DMS79 treated with DMSO at 0.1 percent for 48 hours (cell line): ENCODE data around the gene AK9.
"Not testable (repeated sequence)": the region's sequence is repeated elsewhere in the genome, so short reads cannot be mapped to it uniquely, and the experiment has no call there.

Experiments
- DNase-seq: peaks from one replicate; lab custom pipeline; 2025; lab: John Stamatoyannopoulos, UW

AK9 gene

DNA sequence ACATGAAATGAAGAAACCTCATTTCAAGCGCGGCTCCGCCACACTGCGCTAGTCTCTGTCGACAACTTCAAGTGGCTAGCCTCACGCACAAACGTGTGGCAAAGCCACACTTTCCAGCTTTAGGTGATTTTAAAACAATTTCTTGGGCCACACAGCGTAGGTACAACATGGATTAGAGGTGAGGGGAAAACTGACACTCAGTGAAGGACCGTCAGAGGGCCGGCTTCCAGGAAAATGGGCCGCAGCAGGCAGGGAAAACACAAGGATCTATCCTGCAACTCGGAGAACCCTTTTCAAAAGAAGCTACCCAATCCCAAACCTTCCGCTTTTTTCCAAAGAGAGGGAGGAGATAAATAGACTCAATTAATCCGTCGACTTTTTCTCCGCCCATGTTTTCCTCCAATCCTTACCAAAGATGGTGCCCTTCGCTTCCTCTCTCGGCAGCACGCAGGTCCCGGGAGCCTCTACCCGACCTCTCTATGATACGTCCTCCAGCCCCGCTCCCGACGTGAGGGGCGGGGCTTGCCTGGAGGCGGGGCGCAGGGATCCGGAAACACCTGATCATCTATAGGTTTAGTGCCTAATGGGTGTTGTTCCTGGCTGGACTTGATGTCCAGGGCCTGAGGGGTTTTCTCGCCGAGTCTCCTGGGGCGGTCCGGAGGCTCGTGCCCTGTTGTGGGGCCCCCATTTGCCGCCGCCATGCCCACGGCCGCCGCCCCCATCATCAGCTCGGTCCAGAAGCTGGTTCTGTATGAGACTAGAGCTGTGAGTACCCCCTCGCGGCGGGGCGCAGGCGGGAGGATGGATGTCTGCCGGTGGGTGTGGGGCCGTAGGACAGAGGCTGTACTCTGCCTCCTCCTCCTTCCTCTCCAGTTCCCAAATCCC, at the start of gene AK9, which contains the start of gene FIG4:
Gene AK9 (minus strand): TSS at position 466 of the 885 bp plus-strand sequence. CDS start 15,457 bp downstream, outside the sequence.
Gene FIG4 (plus strand): TSS at position 560 of the 885 bp plus-strand sequence. CDS start 140 bp downstream, at position 700.
- DNase-seq = peak; percentile 98

DNA sequence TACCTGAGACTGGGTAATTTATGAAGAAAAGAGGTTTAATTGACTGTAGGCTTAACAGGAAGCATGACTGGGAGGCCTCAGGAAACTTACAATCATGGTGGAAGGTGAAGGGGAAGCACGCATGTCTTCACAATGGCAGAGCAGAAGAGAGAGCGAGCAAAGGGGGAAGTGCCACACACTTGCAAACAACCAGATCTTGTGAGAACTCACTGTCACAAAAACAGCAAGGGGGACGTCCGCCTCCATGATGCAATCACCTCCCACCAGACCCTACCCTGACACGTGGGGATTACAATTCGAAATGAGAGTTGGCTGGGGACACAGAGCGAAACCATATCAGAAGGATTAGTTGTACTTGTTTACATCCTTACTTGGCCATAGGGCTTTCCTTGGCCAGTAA, 49.8 kb upstream of the AK9 start:
- DNase-seq = no peak

DNA sequence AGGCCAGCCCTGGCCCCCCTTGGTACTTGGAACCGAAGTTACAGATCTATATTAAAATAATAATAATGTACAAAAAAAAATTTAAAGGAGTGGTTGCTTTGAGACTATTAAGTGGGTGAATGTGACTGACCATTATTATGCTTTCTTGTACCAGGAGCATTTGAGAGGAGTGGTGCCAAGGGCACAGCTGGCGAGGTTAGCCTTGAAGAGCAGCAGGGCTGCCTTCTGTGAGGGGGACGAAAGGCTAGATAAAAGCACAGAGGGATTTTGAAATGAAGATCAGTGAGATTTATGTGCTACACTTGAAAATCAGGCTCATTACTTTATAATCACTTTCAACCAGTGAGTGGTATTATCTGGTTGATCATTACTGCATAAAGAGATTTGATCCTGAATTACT, 48.7 kb upstream of the AK9 start:
- DNase-seq = no peak

DNA sequence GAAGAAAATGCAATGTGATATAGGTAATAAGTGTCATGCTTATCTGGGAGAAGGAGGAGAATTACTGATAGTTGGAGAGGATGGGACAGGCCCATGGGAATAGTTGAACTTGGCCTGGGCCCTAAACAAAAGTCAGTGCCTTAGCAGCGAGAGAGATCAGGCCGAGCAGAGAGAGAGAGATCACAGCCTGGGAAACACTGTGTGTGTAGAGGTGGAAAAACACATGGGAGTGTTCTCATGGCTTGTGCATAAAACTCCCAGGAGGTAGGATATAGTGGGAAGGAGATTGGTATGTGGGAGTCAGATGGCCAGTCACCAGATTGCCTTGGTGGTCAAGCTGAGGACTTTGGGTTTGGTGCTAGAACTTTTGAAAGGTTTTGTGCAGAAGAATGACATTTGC, 47.7 kb upstream of the AK9 start:
- DNase-seq = no peak

DNA sequence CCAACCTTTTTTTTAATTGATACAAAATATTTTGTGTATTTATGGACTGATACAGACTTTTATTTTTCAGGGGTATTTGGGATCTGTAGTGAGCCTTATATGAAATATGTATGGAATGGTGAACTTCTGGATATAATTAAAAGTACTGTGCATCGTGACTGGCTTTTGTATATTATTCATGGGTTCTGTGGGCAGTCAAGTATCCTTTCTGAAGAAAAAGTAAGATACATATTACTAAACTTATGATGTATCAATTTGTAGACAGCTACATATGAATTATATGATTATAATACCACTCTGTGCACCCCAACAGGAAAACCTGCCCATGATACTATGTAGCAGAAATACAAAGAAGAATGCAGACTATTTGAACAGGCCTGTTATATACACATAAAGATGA, 47.3 kb upstream of the AK9 start:
- no peak for DNase-seq

DNA sequence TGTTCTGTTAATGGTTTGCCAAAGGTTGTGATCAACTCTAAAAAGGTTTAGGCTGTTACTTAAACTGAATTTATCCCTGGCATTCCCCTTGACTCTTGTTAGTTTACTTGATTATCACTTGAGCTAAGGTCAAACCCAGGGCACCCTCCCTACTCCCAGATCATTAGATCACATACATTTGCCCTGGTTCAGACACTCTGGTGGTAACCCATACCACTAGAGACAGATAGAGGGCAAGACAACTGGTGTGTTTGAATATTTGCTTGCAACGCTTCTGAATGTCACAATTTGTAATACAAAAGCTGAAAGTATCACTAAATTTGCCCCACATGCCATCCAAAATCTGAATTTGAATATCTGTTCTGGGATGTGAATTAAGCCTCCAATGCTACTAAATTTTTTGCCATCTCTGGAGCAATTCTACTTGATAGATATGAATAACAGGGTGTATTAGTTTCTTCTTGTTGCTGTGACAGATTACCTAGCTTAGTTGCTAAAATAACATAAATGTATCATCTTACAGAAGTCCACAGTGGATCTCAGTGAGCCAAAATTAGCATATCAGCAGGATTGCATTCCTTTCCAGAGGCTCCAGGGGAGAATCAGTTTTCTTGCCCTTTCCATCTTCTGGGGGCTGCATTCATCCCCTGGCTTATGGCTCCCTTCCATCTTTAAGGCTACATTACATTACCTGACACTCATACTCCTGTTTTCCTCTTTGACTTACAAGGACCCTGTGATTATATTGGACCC, 45.4 kb upstream of the AK9 start:
- no peak for DNase-seq

DNA sequence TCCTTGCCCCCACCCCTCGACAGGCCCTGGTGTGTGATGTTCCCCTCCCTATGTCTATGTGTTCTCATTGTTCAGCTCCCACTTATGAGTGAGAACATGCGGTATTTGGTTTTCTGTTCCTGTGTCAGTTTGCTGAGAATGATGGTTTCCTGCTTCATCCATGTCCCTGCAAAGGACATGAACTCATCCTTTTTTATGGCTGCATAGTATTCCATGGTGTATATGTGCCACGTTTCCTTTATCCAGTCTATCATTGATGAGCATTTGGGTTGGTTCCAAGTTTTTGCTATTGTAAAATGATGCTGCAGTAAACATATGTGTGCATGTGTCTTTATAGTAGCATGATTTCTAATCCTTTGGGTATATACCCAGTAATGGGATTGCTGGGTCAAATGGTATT, 34.2 kb upstream of the AK9 start:
- not testable (repeated sequence) for DNase-seq

DNA sequence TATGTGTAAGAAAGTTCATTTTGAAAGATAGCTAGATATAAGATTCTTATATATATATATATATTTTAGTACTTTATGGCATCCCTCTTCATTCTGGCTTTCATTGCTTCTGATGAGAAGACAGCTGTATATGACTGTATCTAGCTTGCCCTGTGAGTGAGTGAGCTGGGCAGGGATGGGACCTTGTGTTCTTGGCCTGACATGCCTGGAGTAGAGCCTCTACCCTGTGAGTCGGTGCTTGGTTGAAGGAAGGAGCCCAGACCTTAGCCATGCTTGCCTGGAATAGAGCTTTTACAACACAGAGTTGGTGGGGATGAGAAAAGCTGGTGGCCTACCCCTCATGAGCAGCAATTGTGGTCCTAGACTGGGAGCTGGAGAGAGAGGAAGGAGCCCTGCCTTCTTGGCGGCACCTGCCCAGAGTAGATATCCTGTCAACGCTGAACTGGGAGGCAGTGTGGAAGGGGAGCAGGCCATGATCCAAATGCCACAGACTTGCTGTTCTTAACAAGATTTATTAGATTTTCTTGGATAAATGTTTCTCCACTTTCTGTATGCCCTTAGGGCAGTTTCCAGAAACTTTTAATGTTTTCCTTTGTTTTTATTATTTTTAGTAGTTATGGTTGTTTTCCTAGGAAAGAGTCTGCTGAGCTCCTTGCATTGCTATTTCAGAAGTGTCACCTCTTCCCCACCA, 31.7 kb upstream of the AK9 start:
- DNase-seq = no peak

DNA sequence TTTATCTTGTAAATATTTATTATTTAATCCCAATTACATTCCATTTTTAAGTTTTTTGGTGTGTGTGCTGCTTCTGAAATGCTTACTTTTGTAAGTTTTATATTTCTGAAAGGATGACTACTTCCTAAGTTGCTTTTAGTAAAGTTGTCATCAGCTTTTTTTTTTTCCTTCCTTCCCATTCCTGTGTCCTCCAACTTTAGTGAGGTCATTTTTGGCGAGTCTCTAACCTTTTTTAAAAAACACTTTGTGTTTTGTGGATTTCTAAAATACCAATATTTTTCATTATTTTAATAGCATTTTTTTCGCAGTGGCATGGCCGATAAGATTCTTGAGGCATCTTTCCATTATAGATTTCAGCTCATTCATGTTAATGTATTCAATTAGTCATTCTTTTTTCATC, 31.0 kb upstream of the AK9 start:
- DNase-seq = no peak

DNA sequence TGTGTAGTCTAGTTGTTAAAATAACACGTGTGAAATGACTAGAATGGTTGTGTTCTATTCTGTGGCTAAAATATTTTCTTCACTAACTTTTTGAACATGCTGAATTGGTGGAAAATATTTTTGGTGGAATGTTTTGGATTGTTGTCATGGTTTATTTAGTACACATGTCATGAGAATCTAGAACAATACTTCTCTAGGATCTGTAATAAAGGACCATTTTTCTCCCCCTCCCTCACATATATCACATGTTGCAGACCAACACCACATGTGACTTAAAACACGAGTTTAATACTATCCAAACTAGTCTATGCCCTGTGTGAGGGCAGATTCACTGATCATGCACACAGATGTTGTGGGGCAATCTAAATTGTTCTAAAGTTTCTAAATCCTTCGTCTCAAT, 29.3 kb upstream of the AK9 start:
- DNase-seq = no peak

DNA sequence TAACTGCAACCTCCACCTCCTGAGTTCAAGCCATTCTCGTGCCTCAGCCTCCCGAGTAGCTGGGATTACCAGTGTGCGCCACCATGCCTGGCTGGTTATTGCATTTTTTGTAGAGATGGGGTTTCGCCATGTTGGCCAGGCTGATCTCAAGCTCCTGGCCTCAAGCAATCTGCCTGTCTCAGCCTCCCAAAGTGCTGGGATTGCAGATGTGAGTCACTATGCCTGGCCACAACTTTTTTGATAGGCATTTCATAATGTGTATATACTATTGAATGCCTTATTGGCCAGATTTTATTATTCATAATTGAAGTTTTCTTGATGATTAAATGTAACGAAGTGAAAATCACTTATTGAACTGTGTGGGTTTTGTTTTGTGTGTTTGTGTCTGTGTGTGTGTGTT, 28.0 kb upstream of the AK9 start:
- no peak for DNase-seq

DNA sequence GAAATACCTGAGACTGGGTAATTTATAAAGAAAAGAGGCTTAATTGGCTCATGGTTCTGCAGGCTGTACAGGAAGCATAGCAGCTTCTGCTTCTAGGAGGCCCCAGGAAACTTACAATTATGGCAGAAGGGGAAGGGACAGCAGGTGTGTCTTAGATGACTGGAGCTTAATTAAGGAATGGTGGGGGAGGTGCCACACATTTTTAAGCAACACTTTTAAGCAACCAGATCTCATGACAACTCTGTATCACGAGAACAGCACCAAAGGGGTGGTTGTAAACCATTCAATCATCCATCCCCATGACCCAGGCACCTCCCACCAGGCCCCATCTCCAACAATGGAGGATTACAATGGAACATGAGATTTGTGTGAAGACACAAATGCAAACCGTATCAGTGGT, 27.0 kb upstream of the AK9 start:
- no peak for DNase-seq

DNA sequence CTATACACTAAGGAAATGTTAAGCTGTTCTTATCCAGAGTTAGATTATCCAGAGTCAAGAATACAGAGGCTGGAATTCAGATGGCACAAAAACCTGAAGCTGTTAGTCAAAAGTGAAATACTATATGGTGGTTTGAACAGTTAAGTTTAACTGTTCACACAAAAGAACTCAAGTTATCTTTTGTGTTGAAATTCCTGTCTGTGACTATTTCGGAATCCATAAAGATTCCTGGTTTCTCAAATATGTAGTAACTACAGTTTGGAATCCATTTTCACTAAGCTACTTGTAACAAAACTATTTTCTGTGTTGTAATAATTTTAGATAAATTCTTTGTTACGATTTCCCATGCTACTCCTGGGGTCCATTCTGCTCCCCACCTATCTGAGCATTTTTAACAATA, 24.6 kb upstream of the AK9 start:
- DNase-seq = no peak

DNA sequence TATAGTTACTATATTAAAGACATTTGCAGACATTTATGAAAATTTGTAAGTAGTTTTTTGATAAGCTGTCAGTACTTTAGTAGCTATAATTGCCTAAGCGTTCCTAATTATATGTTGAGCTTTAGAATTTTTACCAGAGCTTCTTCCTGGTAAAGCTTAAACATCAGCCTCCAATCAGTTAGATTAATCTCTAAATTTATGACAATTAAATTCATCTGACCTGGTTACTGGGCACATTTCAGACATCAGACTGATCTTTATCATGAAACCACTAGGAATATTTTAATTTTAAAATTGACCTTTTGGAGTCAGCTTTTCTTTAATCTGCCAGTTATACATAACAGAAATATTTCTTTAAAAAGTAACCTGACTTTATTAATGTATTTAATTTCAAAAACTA, 23.6 kb upstream of the AK9 start:
- no peak for DNase-seq

DNA sequence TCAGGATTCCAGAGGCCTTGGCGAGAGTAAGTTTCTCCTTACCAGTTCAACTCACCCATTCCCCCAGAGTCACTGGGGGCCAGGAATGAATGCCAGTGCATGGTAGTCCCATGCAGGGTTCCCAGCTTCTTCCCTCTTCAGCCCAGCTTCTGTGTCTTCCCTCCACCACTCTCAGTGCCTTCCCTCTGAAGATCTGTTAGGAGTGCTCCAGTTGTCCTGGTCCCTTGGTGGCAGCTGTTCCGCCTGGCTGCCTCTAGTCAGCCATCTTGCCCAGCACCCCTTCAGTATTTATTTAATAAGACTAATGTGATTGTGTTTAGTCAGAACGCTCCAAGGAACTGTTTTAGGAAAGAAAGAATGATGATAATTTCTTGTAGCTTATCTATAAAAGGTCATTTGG, 23.2 kb upstream of the AK9 start:
- DNase-seq = no peak

DNA sequence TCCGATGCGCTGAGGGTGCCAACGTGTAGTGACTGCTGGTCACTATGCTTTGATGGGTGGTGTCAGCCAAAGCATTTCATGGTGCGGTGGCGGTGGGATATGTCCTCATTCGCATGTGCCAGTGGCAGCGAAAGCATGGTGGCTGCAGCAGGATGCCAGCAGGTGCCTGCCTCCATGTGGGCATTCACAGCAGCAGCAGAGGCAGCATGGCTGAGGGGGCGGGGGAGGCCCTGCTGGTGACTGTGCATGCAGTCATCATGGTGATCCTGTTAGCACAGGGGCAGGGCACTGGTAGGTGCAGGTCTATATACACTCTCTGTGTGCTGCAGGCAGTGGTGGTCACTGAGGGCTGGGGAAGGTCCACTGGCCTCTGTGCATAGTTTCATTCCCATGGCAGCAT, 22.1 kb upstream of the AK9 start:
- DNase-seq = no peak

DNA sequence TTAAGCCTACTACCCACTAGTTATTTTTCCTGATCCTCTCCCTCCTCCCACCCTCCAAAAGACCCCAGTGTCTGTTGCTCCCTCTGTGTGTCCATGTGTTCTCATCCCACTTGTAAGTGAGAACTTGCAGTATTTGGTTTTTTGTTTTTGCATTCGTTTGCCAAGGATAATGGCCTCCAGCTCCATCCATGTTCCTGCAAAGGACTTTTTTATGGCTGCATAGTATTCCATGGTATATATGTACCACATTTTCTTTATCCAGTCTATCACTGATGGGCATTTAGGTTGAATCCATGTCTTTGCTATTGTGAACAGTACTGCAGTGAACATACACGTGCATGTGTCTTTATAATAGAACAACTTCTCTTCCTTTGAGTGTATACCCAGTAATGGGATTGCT, 17.1 kb upstream of the AK9 start:
- DNase-seq = not testable (repeated sequence)

DNA sequence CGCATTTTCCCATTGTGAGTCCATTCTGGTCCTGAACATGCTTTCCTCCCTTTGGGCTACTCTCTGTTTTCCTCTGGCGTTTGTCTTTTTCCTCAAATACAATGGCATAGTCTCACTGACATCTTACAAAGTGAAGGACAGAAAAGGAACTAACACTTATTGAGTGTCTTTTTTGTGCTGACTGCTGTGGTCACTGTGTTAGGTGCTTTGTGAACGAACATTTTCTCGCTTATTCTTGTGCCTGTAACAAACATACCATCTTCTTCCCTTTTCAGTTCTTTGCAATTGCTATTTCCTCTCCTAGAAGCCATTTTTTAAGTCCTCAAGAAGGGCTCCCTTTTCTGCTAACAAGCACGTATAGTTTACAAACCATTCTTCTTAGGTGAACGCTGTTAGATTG, 15.5 kb upstream of the AK9 start:
- DNase-seq = no peak

DNA sequence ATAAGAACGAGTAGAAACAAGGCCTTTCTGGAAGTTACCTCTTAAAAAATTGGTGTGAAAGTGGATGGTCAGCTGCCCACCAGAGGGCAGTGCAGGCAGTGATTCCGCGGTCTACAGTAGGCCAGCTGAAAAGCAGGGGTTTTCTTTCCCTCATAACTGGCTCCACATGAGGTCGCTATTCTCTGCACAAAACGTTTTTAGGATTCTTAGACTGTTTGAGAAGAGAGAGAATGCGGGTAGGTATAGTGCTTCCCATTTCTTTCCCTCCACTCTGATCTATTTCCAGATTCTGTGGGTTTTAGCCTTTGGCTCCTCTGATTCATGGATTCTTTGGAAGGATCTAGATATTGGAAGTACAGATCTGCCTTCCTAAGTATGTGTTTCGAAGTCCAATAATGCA, 14.3 kb upstream of the AK9 start:
- peak; percentile 98 for DNase-seq

DNA sequence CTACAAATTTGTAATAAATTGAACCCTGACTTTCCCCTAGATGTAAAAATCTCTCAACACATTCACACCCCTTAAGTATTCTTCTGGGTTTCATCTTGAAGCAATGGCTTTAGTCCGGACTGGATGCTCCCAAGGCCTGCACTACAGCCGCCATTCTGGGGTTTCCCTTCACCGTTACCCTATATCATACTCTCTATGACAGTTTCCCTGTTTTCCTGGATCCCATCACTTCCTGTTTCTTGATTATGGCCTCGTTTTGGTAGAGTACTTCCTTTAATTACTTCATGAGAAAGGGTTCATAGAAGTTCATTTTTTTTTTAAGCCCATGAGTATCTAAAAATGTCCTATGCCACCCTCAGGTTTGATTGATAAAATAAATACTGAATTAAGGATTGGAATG, 11.8 kb upstream of the AK9 start:
- no peak for DNase-seq

DNA sequence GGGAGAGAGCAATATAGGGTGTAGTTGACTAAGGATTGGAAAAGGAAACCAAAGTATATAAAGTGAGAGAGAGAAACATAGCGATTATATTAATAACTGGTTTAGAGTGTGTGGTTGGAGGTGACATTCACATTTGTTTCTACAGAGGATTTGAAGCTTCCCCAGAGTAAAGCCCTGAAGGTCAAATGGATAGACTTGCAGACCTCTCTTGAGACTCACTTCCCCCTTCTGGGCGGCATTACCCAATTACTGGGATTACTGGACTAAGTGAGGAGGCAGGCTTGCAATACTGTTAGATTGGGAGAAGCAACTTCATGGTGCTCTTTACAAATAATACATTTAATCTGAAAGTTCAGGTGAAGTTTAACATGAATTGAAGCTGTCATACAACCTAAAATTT, 10.8 kb upstream of the AK9 start:
- no peak for DNase-seq

DNA sequence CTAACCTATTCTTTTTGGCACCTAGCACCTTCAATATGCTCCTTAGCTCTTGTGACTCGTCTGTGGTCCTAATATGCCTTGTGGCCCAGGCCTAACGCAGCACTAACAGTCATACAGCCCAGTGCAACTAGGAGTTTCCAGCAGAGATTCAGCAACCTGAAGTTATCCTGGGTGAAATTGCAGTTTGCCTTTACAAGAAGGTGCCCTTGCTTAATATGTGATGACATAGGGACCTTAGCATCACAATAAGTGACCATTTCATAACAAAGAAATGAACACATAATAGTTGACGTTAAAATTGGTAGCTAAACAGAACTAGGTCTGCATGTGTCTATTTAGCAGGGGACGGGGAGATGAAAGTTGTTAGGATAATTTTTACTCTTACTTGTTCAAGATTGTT, 10.2 kb upstream of the AK9 start:
- DNase-seq = no peak

DNA sequence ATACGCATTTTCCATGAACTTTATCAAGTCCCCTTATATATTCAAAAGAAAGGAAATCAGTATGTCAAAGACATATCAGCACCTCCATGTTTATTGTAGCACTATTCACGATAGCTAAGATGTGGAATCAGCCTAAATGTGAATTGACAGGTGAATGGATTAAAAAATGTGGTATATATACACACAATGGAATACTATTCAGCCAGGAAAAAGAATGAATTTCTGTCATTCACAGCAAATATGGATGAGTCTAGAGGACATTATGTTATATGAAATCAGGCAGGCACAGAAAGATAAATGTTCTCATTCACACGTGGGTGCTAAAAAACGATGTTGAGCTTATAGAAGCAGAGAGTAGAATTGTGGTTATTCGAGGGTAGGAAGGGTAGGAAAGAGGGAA, 5.4 kb upstream of the AK9 start:
- DNase-seq = no peak
